ENCODE results near the gene SMOC1. TPM values are rescaled to one million over a fixed set of nuclear protein-coding genes. Genes with fewer than 3 reads are reported as not detected.

Gene SMOC1
- total and polyA plus RNA-seq, 9 of the 15 experiments (the other 6 are each of a cell fraction or from before 2014, with no cell fraction given), result 0.04 TPM; not detected in 8

DNA sequence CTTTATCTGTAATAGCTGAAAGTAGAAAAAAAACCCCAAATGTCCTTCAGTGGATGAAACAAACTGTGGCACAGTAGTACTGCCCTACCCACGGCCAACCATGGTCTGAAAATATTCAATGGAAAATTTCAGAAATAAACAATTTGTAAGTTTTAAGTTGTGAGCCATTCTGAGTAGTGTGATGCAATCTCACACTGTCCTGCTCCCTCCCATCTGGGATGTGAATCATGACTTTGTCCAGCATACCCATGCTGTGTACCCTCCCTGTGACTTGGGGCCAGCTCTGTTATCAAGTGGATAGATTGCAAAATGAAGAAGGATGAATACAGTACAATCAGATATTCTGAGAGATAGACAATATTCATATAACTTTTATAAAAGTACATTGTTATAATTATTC is 106.2 kb downstream of the SMOC1 start:
- FAIRE-seq, result no peak
- H3K4me2 ChIP-seq (ENCODE audit: insufficient read depth, low read length), result no peak overlapping the region
- 0% methylated on average over 1 of the region's 1 CpG for WGBS (ENCODE audit: insufficient coverage, low coverage, missing lambda C conversion rate)
- no peak overlapping the region for H3K27ac ChIP-seq (ENCODE audit: extremely low read depth, low read depth, low read length)
- H3K4me3 ChIP-seq, result no peak overlapping the region
- no peaks in the 10 kb centered on the region for H3K9me3 ChIP-seq (replicated peaks; ENCODE audit: control insufficient read depth, insufficient read depth, low read depth, low read length)
- H3K4me1 ChIP-seq (replicated peaks in 1 of 2; ENCODE audit: control insufficient read depth in 2 of 2, insufficient read depth in 2 of 2, low read length in 2 of 2), result no peaks in the 10 kb centered on the region
- peaks cover 0 to 4% of the 10 kb centered on the region in 2 experiments; a peak in 1 of 5 replicates for H3K27me3 ChIP-seq (ENCODE audit: control insufficient read depth in 2 of 2, insufficient read depth in 2 of 2, low read length in 2 of 2)
- no peaks in the 10 kb centered on the region for H3K36me3 ChIP-seq (ENCODE audit: control insufficient read depth, insufficient read depth, low read length)
- in situ Hi-C loops (cut with MboI) (no loop called here), intact Hi-C loops (cut with micrococcal nuclease) (no loop called here)
- no peak for DNase-seq (ENCODE audit: extremely low read depth in 1 of 4, low spot score in 3 of 4)
- ChIA-PET POLR2A (no interaction called here), CTCF (ENCODE audit: low intra/inter-chr PET ratio) (no interaction called here)
- no peaks in the 10 kb centered on the region for H4K20me1 ChIP-seq (replicated peaks; ENCODE audit: control insufficient read depth, insufficient read depth, low read length)
- no TSS peak for BruUV-seq (replicated peaks)
- no peak for TF ChIP-seq CAMTA2 (CRISPR knock-in tag; conservative IDR thresholded peaks at IDR 0.05)
- no peak for TF ChIP-seq SIX5 (IDR thresholded peaks at IDR 0.05; ENCODE audit: borderline replicate concordance in 1 of 2, insufficient read depth in 1 of 2, low read depth in 1 of 2, low read length in 2 of 2)
- no peak for TF ChIP-seq BCL6 (CRISPR knock-in tag; IDR thresholded peaks at IDR 0.05)
- TF ChIP-seq GTF2A2 (tag; IDR thresholded peaks at IDR 0.05), result no peak
- no peak for TF ChIP-seq CEBPG (CRISPR knock-in tag; IDR thresholded peaks at IDR 0.05)
- TF ChIP-seq CEBPG (tag; conservative IDR thresholded peaks at IDR 0.05 in 1 of 2, IDR thresholded peaks at IDR 0.05 in 1 of 2), result peak in 1 of 2 experiments; percentile 61; a peak in 2 of 4 replicates
- TF ChIP-seq, protein P1, sequence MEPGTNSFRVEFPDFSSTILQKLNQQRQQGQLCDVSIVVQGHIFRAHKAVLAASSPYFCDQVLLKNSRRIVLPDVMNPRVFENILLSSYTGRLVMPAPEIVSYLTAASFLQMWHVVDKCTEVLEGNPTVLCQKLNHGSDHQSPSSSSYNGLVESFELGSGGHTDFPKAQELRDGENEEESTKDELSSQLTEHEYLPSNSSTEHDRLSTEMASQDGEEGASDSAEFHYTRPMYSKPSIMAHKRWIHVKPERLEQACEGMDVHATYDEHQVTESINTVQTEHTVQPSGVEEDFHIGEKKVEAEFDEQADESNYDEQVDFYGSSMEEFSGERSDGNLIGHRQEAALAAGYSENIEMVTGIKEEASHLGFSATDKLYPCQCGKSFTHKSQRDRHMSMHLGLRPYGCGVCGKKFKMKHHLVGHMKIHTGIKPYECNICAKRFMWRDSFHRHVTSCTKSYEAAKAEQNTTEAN (CRISPR knock-in tag; IDR thresholded peaks at IDR 0.05), result no peak
- no peak for TF ChIP-seq TRIM28 (IDR thresholded peaks at IDR 0.05)
- no peak for TF ChIP-seq GTF2F1 (IDR thresholded peaks at IDR 0.05; ENCODE audit: low read depth, low read length)
- no peak for TF ChIP-seq MCM2 (IDR thresholded peaks at IDR 0.05; ENCODE audit: low read depth)
- no peak for ATAC-seq
- no peaks in the 10 kb centered on the region for H3K9me1 ChIP-seq (ENCODE audit: control insufficient read depth, insufficient read depth, low read length)
- H2AFZ ChIP-seq (ENCODE audit: low read depth, low read length), result no peak overlapping the region
- H3K79me2 ChIP-seq (ENCODE audit: control insufficient read depth, insufficient read depth, low read length), result no peaks in the 10 kb centered on the region
- H3K9ac ChIP-seq (ENCODE audit: insufficient read depth in 1 of 2, low read depth in 2 of 2, low read length in 2 of 2), result no peak overlapping the region
